ENCODE data around the gene MC2R. TPM values are rescaled to one million over a fixed set of nuclear protein-coding genes. Genes with fewer than 3 reads are reported as not detected.

Gene MC2R
- total RNA-seq, result not detected in 3 replicates

- H3K4me3 Mint-ChIP-seq, result no peak within 1 kb of the TSS
- DNase-seq (ENCODE audit: low spot score in 2 of 2, unreplicated experiment in 2 of 2), result no peak
- TF ChIP-seq CTCF (IDR thresholded peaks at IDR 0.05; ENCODE audit: unreplicated experiment), result no peak
- H3K27ac Mint-ChIP-seq, result no peak within 1 kb of the TSS
- H3K9me3 Mint-ChIP-seq, result no peaks in the 10 kb centered on the region
- H3K4me1 Mint-ChIP-seq, result peaks cover 4% of the 10 kb centered on the region
- H3K27me3 Mint-ChIP-seq (ENCODE audit: low read depth), result no peaks in the 10 kb centered on the region
- H3K36me3 Mint-ChIP-seq, result no peaks in the 10 kb centered on the region
These were observed at the start of gene MC2R for GRCh38 chr18:13915391-13915790. Gene MC2R, minus strand, starts transcription at chr18:13915536. Its CDS starts 30,018 bp downstream, at chr18:13885518.

- Mint-ChIP-seq H3K36me3 (peaks cover 4% of the 10 kb centered on the region), H3K9me3 (peaks cover 41% of the 10 kb centered on the region), H3K27ac (no peak overlapping the region), H3K4me3 (no peak overlapping the region), H3K27me3 (ENCODE audit: low read depth) (no peaks in the 10 kb centered on the region), H3K4me1 (no peaks in the 10 kb centered on the region)
- TF ChIP-seq CTCF (IDR thresholded peaks at IDR 0.05; ENCODE audit: unreplicated experiment), result no peak
- DNase-seq (ENCODE audit: low spot score in 2 of 2, unreplicated experiment in 2 of 2), result no peak
These were observed 30.5 kb upstream of the MC2R start for GRCh38 chr18:13945811-13946210.

GRCh38 chr18:13943338-13943737 is 28.0 kb upstream of the MC2R start:
- H3K27ac Mint-ChIP-seq, result no peak overlapping the region
- no peak for DNase-seq (ENCODE audit: low spot score in 2 of 2, unreplicated experiment in 2 of 2)
- H3K9me3 Mint-ChIP-seq, result peaks cover 25% of the 10 kb centered on the region
- H3K27me3 Mint-ChIP-seq (ENCODE audit: low read depth), result no peaks in the 10 kb centered on the region
- H3K4me3 Mint-ChIP-seq, result no peak overlapping the region
- H3K4me1 Mint-ChIP-seq, result no peaks in the 10 kb centered on the region
- peaks cover 2% of the 10 kb centered on the region for H3K36me3 Mint-ChIP-seq
- TF ChIP-seq CTCF (IDR thresholded peaks at IDR 0.05; ENCODE audit: unreplicated experiment), result no peak

GRCh38 chr18:13940326-13940725 is 25.0 kb upstream of the MC2R start:
- no peak for DNase-seq (ENCODE audit: low spot score in 2 of 2, unreplicated experiment in 2 of 2)
- no peaks in the 10 kb centered on the region for H3K36me3 Mint-ChIP-seq
- H3K27me3 Mint-ChIP-seq (ENCODE audit: low read depth), result no peaks in the 10 kb centered on the region
- no peak overlapping the region for H3K27ac Mint-ChIP-seq
- no peak overlapping the region for H3K4me3 Mint-ChIP-seq
- TF ChIP-seq CTCF (IDR thresholded peaks at IDR 0.05; ENCODE audit: unreplicated experiment), result no peak
- H3K4me1 Mint-ChIP-seq, result no peaks in the 10 kb centered on the region
- H3K9me3 Mint-ChIP-seq, result peaks cover 8% of the 10 kb centered on the region

GRCh38 chr18:13934676-13935075 is 19.3 kb upstream of the MC2R start:
- no peak overlapping the region for H3K27ac Mint-ChIP-seq
- no peaks in the 10 kb centered on the region for H3K36me3 Mint-ChIP-seq
- no peak overlapping the region for H3K4me3 Mint-ChIP-seq
- H3K27me3 Mint-ChIP-seq (ENCODE audit: low read depth), result no peaks in the 10 kb centered on the region
- H3K4me1 Mint-ChIP-seq, result no peaks in the 10 kb centered on the region
- no peak for TF ChIP-seq CTCF (IDR thresholded peaks at IDR 0.05; ENCODE audit: unreplicated experiment)
- no peak for DNase-seq (ENCODE audit: low spot score in 2 of 2, unreplicated experiment in 2 of 2)
- H3K9me3 Mint-ChIP-seq, result peaks cover 6% of the 10 kb centered on the region

- TF ChIP-seq CTCF (IDR thresholded peaks at IDR 0.05; ENCODE audit: unreplicated experiment), result no peak
- Mint-ChIP-seq H3K27me3 (ENCODE audit: low read depth) (no peaks in the 10 kb centered on the region), H3K27ac (no peak overlapping the region), H3K9me3 (peaks cover 11% of the 10 kb centered on the region), H3K4me1 (no peaks in the 10 kb centered on the region), H3K4me3 (no peak overlapping the region), H3K36me3 (no peaks in the 10 kb centered on the region)
- no peak for DNase-seq (ENCODE audit: low spot score in 2 of 2, unreplicated experiment in 2 of 2)
These were observed 18.7 kb upstream of the MC2R start for GRCh38 chr18:13934058-13934457.

Measured in mesothelial cell of epicardium (in vitro differentiated cells).